BLaER1 treated with 17β-estradiol and CSF1 and Interleukin-3, amounts not matched to agents 10 nM and 100 nM (cell line): ENCODE results near the gene PSMB7.

ENCODE experiments used
- H3K27ac ChIP-seq, 11 experiments: shearing (Covaris generic); formaldehyde crosslinking; 2 replicates each; pipeline ENCODE4 v1.8.1; 2022
- H3K27me3 ChIP-seq, 11 experiments: shearing (Covaris generic); formaldehyde crosslinking; 2 replicates each; pipeline ENCODE4 v1.8.1; 2022
- H3K36me3 ChIP-seq, 11 experiments: shearing (Covaris generic); formaldehyde crosslinking; 2 replicates each; pipeline ENCODE4 v1.8.1; 2022
- H3K4me1 ChIP-seq, 10 experiments: shearing (Covaris generic); formaldehyde crosslinking; 2 replicates each; pipeline ENCODE4 v1.8.1; 2022
- H3K4me2 ChIP-seq, 11 experiments: shearing (Covaris generic); formaldehyde crosslinking; 2 replicates each; pipeline ENCODE4 v1.8.1; 2022
- H3K4me3 ChIP-seq, 10 experiments: shearing (Covaris generic); formaldehyde crosslinking; 2 replicates each; pipeline ENCODE4 v1.8.1; 2022
- H3K9ac ChIP-seq, 11 experiments: shearing (Covaris generic); formaldehyde crosslinking; 2 replicates each; pipeline ENCODE4 v1.8.1; 2022
- H3K9me3 ChIP-seq, 11 experiments: shearing (Covaris generic); formaldehyde crosslinking; replicated peaks in 1 of 11; 2 replicates each; pipeline ENCODE4 v1.8.1; 2022
- H4K20me1 ChIP-seq, 11 experiments: shearing (Covaris generic); formaldehyde crosslinking; 2 replicates each; pipeline ENCODE4 v1.8.1; 2022
- Cebpa-rat ChIP-seq, 11 experiments: shearing (Covaris generic); IDR thresholded peaks; 2 replicates each; pipeline ENCODE4 v1.8.1; 2022

Gene PSMB7

DNA sequence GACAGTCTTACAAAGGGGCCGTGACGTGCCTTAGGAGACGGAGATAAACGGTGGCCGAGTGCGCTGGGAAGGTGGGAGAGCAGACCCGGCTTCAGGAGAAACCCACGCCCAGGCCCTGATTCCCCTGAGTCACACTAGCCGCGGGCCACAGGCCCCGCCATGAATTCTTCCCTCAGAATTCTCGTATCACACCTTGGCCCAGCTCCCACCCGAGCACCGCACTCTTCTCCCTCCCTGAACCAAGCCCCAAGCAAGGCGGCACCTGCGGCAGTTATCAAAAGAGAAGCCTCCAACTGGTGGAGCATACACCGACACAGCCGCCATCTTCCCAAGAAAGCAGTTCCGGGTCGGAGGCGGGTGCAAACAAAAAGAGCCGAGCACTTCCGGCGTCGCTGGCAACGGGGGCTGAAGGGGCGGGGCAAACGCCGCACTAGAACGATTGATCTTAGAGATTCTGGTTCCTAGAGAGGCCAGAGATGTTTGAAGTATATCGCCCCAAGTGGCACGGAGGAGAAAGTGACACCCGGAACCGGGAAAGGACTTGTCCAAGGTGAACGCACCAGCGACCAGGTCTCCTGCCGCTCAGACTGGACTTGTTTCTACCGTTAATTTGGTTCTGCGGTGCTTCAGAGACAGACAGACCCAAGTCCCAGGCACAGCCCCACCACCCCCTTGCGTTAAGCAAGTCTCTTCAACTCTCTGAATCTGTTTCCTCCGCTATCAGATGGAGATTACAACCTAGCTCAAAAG lies at the start of gene PSMB7:
TSS of gene PSMB7 (minus strand) at position 341 of the 750 bp plus-strand sequence. CDS start at position 324, 17 bp downstream.
- H4K20me1 ChIP-seq = peaks cover 0 to 37% (median 13%) of the 10 kb centered on the region in 11 experiments; a peak in 13 of 22 replicates
- peak within 1 kb of the TSS; percentile 77 to 92 (median 88) for H3K27ac ChIP-seq
- H3K4me2 ChIP-seq = peak within 1 kb of the TSS; percentile 87 to 99 (median 93)
- TF ChIP-seq Cebpa-rat (IDR thresholded peaks at IDR 0.05) = no peak
- H3K27me3 ChIP-seq = no peaks in the 10 kb centered on the region
- peaks cover 38 to 43% (median 41%) of the 10 kb centered on the region in 11 experiments for H3K36me3 ChIP-seq
- H3K4me1 ChIP-seq = peaks cover 29 to 52% (median 37%) of the 10 kb centered on the region in 10 experiments
- H3K4me3 ChIP-seq = peak within 1 kb of the TSS; percentile 77 to 98 (median 88)
- H3K9me3 ChIP-seq = peaks cover 0 to 7% (median 6%) of the 10 kb centered on the region in 11 experiments; a peak in 15 of 22 replicates
- H3K9ac ChIP-seq = peak within 1 kb of the TSS; percentile 79 to 93 (median 89)

DNA sequence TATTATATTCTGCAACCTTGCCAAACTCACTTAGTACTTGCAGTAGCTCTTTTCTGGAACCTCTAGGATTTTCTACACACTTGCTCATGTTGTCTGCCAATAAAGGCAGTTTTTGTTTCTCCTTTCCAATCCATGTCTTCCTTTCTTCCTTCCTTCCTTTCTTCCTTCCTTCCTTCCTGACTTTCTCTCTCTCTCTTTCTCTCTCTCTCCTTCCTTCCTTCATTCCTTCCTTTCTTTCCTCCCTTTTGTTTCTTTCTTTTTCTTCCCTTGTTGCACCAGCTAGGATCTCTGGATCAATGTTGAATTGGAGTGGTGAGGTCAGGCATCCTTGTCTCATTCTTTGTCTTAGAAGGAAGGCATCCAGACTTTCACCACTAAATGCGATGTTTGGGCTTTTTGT lies 47.5 kb upstream of the PSMB7 start:
- H3K4me3 ChIP-seq = no peak overlapping the region
- no peak overlapping the region for H3K9ac ChIP-seq
- H3K9me3 ChIP-seq = peaks cover 0 to 12% (median 0%) of the 10 kb centered on the region in 11 experiments; a peak in 3 of 22 replicates
- 0 out of 20 replicates have a peak, but pooled peaks cover 0 to under 1% (median 0%) of the 10 kb centered on the region in 10 experiments for H3K4me1 ChIP-seq
- no peak for TF ChIP-seq Cebpa-rat (IDR thresholded peaks at IDR 0.05)
- H3K36me3 ChIP-seq = no peaks in the 10 kb centered on the region
- no peaks in the 10 kb centered on the region for H4K20me1 ChIP-seq
- H3K27ac ChIP-seq = no peak overlapping the region
- no peaks in the 10 kb centered on the region for H3K27me3 ChIP-seq
- no peak overlapping the region for H3K4me2 ChIP-seq

DNA sequence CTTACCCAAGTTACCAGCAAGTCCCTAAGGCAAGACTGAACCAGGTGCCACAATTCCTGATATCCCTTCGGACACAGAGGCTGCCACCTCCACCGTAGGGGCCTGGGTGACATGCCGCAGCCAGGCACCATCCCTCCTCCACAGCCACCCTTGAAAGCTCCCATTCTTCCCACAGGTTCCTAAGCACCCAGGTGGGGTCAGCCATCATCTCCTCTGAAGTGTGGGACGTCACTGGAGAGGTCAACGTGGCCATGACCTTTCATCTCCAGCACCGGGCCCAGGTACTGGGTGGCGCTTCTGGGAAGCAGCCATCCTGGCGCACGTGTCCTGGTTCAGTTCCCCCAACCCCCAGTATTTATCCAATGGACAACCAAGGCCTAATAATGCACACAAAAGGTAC lies 43.2 kb upstream of the PSMB7 start:
- H3K4me3 ChIP-seq = no peak overlapping the region
- no peaks in the 10 kb centered on the region; a peak in 1 of 22 replicates for H4K20me1 ChIP-seq
- no peak overlapping the region for H3K9ac ChIP-seq
- H3K9me3 ChIP-seq = peaks cover 0 to 7% (median 0%) of the 10 kb centered on the region in 11 experiments; a peak in 2 of 22 replicates
- no peak for TF ChIP-seq Cebpa-rat (IDR thresholded peaks at IDR 0.05)
- H3K27ac ChIP-seq = no peak overlapping the region
- no peak overlapping the region for H3K4me2 ChIP-seq
- no peaks in the 10 kb centered on the region for H3K36me3 ChIP-seq
- no peaks in the 10 kb centered on the region for H3K4me1 ChIP-seq
- no peaks in the 10 kb centered on the region for H3K27me3 ChIP-seq

DNA sequence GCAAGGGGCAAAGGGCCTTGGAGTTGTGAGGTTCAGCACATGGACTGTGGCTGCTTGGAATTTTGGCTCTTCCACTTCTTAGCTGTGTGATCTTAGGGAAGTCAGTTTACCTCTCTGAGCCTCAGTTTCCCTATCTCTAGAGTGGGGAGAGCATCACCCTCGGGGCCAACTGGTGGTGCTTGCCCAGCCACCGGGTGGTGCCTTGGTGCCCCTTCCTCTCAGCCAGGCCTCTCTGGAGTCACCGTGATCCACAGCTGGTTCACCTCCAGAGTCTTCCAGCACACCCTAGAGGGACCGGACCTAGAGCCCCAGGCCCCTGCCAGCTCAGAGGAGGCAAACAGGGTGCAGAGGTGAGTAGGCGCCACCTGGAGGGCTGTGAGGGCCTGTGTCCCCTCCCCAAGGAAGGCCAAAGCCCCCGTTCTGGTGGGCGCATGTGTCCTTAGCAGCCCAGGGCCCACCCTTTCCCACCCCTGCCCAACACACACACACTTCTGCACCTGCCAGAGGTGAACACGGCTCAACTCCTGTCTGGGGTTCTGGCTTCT lies 42.7 kb upstream of the PSMB7 start:
- H3K36me3 ChIP-seq = no peaks in the 10 kb centered on the region
- TF ChIP-seq Cebpa-rat (IDR thresholded peaks at IDR 0.05) = no peak

DNA sequence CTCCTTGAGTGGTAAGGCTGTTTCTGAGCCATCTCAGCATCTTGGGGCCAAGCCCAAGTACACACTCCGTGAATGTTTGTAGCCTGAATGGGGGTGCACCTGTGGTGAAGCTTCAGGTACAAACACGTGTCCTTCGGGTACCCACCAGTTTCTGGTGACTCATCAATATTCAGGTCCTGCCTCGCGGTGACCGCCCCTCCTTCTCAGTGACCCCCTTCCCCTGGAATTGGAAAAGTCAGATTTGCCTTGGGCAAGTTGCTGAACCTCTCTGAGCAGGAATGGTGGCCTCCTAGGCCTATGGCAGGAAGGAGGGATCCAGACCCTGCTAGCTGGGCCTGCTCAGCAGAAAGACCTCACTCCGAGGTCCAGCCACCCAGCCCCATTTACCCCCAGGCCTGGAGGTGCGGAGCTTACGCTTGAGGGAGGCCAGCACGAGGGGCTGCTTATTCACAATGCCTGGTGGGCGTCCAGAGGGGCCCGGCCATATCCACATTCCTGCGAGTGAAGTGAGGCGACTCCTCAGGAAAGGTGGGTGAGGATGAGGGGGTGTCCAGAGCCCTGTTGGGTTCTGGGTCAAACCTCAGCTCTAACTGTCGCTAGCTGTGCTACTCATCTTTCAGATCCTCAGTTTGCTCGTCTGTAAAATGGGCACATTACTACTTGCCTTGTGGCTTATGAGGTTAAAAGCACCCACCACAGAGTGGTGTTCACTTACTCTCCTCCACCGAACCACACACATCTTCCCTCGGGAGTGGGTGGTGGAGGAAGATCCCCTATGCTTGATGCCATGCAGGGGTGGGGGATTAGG lies 42.0 kb upstream of the PSMB7 start:
- H3K27ac ChIP-seq = no peak overlapping the region
- H4K20me1 ChIP-seq = no peaks in the 10 kb centered on the region; a peak in 1 of 22 replicates
- no peak overlapping the region for H3K4me2 ChIP-seq
- H3K27me3 ChIP-seq = no peaks in the 10 kb centered on the region
- H3K36me3 ChIP-seq = no peaks in the 10 kb centered on the region
- no peak overlapping the region for H3K9ac ChIP-seq
- no peak for TF ChIP-seq Cebpa-rat (IDR thresholded peaks at IDR 0.05)
- no peak overlapping the region for H3K4me3 ChIP-seq
- no peaks in the 10 kb centered on the region for H3K4me1 ChIP-seq
- no peaks in the 10 kb centered on the region for H3K9me3 ChIP-seq

More for the DNA sequence above, 42.7 kb upstream of the PSMB7 start:
- peaks cover 0 to 2% (median 0%) of the 10 kb centered on the region in 11 experiments; a peak in 1 of 22 replicates for H3K9me3 ChIP-seq
- no peak overlapping the region for H3K9ac ChIP-seq
- H3K4me2 ChIP-seq = no peak overlapping the region
- no peak overlapping the region for H3K4me3 ChIP-seq
- H3K27me3 ChIP-seq = no peaks in the 10 kb centered on the region
- no peaks in the 10 kb centered on the region for H3K4me1 ChIP-seq
- no peak overlapping the region for H3K27ac ChIP-seq
- no peaks in the 10 kb centered on the region; a peak in 1 of 22 replicates for H4K20me1 ChIP-seq

DNA sequence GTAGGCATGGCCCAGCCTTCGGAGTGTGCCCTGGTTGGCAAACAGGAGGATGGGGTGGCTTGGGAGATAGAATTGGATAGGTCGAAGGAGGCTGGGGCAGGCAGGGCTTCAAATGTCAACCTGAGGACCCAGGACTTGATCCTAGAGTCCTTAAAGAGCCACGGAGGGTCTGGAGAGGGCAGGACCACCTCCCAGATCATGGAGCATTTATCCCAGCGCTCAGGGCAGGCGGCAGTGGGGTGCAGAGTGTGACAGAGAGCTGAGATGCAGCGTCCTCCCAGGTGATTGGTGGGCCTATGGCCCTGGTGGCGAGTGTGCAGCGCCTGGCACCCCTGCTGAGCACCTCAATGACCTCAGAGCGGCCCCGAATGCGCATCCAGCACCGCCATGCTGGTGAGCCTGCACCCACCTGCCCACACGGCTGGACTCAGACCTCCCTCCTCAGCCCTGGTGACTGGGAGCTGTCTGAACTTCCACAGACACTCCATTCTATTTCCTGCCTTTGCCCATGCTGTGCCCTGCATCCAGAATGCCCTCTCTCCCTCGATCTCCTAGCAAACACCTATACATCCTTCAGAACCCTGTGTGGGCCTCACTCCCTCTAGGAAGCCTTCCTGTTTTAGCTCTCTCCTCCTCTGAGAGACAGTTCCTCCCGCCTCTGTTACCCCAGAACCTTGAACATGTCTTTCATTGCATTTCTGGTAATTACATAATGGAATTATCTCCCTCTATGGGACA lies 41.3 kb upstream of the PSMB7 start:
- Histone ChIP-seq H3K4me3 (no peak overlapping the region), H4K20me1 (no peaks in the 10 kb centered on the region; a peak in 1 of 22 replicates), H3K4me1 (no peaks in the 10 kb centered on the region), H3K4me2 (no peak overlapping the region), H3K9ac (no peak overlapping the region), H3K27me3 (no peaks in the 10 kb centered on the region), H3K36me3 (no peaks in the 10 kb centered on the region), H3K27ac (no peak overlapping the region), H3K9me3 (no peaks in the 10 kb centered on the region)
- TF ChIP-seq Cebpa-rat (IDR thresholded peaks at IDR 0.05) = no peak

DNA sequence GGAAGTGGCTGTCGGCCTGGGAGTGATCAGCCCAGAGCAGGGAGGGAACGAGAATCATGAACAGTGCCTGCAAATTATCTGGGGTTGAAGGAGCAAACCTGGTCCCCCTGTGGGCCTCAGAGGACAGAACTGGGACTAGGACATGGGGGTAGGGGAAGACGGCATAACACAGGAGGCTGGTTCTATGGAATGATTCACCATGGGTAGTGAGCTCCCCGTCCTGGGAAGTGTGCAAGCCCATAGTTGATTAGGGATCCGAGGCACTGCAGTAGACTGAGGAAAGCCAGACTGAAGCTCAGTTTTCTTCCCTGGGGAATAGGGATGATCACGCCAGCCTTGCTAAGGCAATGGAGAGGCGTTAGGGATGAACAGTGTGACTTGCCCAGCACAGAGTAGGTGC lies 40.6 kb upstream of the PSMB7 start:
- H3K4me1 ChIP-seq = no peaks in the 10 kb centered on the region

DNA sequence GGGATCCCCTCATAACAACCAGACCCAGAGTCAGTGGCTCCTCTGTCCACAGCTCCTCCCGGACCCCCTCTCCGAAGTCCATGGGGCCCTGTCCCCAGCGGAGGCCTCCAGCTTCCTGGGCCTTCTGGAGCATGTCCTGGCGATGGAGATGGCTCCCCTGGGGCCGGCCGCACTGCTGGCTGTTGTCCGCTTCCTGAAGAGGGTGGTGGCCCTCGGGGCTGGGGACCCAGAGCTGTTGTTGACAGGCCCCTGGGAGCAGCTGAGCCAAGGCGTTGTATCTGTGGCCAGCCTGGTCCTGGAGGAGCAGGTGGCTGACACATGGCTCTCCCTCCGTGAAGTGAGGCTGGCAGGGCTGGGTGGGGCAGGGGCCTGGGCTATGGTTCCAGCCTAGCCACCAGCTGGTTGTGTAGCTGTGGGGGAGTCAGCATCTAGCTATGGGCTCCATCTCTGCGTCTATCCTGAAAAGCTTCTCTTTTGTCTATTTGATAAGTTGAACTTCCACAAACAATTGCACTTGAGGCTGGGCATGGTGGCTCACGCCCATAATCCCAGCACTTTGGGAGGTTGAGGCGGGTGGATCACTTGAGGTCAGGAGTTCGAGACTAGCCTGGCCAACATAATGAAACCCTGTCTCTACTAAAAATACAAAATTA lies 39.7 kb upstream of the PSMB7 start:
- no peak overlapping the region for H3K9ac ChIP-seq
- no peaks in the 10 kb centered on the region; a peak in 1 of 22 replicates for H4K20me1 ChIP-seq
- H3K4me1 ChIP-seq = no peaks in the 10 kb centered on the region
- no peak overlapping the region for H3K4me2 ChIP-seq
- peaks cover 0 to 8% (median 0%) of the 10 kb centered on the region in 11 experiments; a peak in 1 of 22 replicates for H3K27me3 ChIP-seq
- no peaks in the 10 kb centered on the region for H3K9me3 ChIP-seq
- no peak for TF ChIP-seq Cebpa-rat (IDR thresholded peaks at IDR 0.05)
- H3K36me3 ChIP-seq = no peaks in the 10 kb centered on the region
- no peak overlapping the region for H3K4me3 ChIP-seq
- H3K27ac ChIP-seq = no peak overlapping the region

More for the DNA sequence above, 40.6 kb upstream of the PSMB7 start:
- TF ChIP-seq Cebpa-rat (IDR thresholded peaks at IDR 0.05) = no peak
- no peaks in the 10 kb centered on the region; a peak in 1 of 22 replicates for H4K20me1 ChIP-seq
- H3K27ac ChIP-seq = no peak overlapping the region
- no peak overlapping the region for H3K4me2 ChIP-seq
- H3K4me3 ChIP-seq = no peak overlapping the region
- H3K9ac ChIP-seq = no peak overlapping the region
- no peaks in the 10 kb centered on the region for H3K9me3 ChIP-seq
- peaks cover 0 to 6% (median 0%) of the 10 kb centered on the region in 11 experiments; a peak in 1 of 22 replicates for H3K27me3 ChIP-seq
- H3K36me3 ChIP-seq = no peaks in the 10 kb centered on the region
